Fibroblast of lung (primary cell): ENCODE measurements around the gene DNAAF1.

Experiments used
- EZH2 ChIP-seq: IDR thresholded peaks from 2 replicates; pipeline ENCODE4 v1.5.1; 2012; ENCODE audit warnings: low read length, control low read depth, mild to moderate bottlenecking; ENCODE audit errors: missing control alignments
- TF ChIP-seq, protein P1 (sequence below), 2 donors: IDR thresholded peaks in 1 of 2; conservative IDR thresholded peaks in 1 of 2; 1 replicate in 1 of 2; 2 replicates in 1 of 2; pipeline ENCODE4 v1.5.1; 2011 to 2012; ENCODE audit warnings: low read length in 2 of 2, control low read depth in 1 of 2, inconsistent platforms in 1 of 2, low read depth in 1 of 2, mild to moderate bottlenecking in 1 of 2

DNA sequence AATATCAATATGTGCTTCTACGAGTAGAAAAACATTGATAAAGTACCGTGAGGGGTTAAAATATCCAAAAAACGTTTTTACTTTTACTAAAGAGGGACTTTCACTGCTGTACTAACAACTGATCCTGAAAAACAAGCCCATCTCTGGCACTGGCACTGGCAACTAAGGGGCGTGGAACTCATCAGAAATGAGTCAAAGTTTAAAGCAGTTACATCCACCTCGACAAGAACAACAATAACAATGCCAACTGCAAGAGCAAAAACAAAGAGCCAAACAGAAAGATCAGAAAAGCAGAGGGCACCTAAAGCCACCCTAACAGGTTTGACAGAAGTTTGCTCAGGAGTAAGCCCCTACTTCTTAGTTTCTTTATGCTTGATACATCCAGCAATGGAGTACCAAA, 41.4 kb upstream of the DNAAF1 start:
- TF ChIP-seq, protein P1, sequence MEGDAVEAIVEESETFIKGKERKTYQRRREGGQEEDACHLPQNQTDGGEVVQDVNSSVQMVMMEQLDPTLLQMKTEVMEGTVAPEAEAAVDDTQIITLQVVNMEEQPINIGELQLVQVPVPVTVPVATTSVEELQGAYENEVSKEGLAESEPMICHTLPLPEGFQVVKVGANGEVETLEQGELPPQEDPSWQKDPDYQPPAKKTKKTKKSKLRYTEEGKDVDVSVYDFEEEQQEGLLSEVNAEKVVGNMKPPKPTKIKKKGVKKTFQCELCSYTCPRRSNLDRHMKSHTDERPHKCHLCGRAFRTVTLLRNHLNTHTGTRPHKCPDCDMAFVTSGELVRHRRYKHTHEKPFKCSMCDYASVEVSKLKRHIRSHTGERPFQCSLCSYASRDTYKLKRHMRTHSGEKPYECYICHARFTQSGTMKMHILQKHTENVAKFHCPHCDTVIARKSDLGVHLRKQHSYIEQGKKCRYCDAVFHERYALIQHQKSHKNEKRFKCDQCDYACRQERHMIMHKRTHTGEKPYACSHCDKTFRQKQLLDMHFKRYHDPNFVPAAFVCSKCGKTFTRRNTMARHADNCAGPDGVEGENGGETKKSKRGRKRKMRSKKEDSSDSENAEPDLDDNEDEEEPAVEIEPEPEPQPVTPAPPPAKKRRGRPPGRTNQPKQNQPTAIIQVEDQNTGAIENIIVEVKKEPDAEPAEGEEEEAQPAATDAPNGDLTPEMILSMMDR (conservative IDR thresholded peaks at IDR 0.05 in 1 of 2, IDR thresholded peaks at IDR 0.05 in 1 of 2; ENCODE audit: low read depth in 1 of 2, low read length in 2 of 2): no peak
- TF ChIP-seq EZH2: no peak
